HG03565 (cell line): ENCODE results near the gene SMCHD1.
"Not testable (repeated sequence)": the region's sequence is repeated elsewhere in the genome, so short reads cannot be mapped to it uniquely, and the experiment has no call there.

Experiments
- ATAC-seq: cut with Tn5 transposase; IDR thresholded peaks from one replicate; pipeline ENCODE4 v1.9.1; 2021; ENCODE audit warnings: mild to moderate bottlenecking, moderate library complexity; ENCODE audit not compliant: unreplicated experiment

SMCHD1 gene

GRCh38 chr18:2809666-2810183, 154.2 kb downstream of the SMCHD1 start:
- ATAC-seq: not testable (repeated sequence)

GRCh38 chr18:2811416-2811815, 155.9 kb downstream of the SMCHD1 start:
- ATAC-seq: no peak

GRCh38 chr18:2814928-2815327, 159.4 kb downstream of the SMCHD1 start:
- no peak for ATAC-seq

- no peak for ATAC-seq
These were observed 162.8 kb downstream of the SMCHD1 start for GRCh38 chr18:2818281-2818680.

- no peak for ATAC-seq
These were observed 166.2 kb downstream of the SMCHD1 start for GRCh38 chr18:2821695-2822094.

GRCh38 chr18:2822213-2822921, 166.8 kb downstream of the SMCHD1 start:
- ATAC-seq: no peak

- ATAC-seq: no peak
These were observed 167.7 kb downstream of the SMCHD1 start for GRCh38 chr18:2823202-2823601.

GRCh38 chr18:2823966-2824365, 168.4 kb downstream of the SMCHD1 start:
- no peak for ATAC-seq

GRCh38 chr18:2824865-2825264, 169.3 kb downstream of the SMCHD1 start:
- ATAC-seq: no peak

GRCh38 chr18:2825613-2826175, 170.2 kb downstream of the SMCHD1 start:
- no peak for ATAC-seq

- no peak for ATAC-seq
These were observed 171.1 kb downstream of the SMCHD1 start for GRCh38 chr18:2826581-2826980.

- ATAC-seq: no peak
These were observed 171.5 kb downstream of the SMCHD1 start for GRCh38 chr18:2827061-2827460.

GRCh38 chr18:2836118-2836517, 180.6 kb downstream of the SMCHD1 start:
- not testable (repeated sequence) for ATAC-seq

- ATAC-seq: not testable (repeated sequence)
These were observed 181.8 kb downstream of the SMCHD1 start for GRCh38 chr18:2837290-2837689.

GRCh38 chr18:2839202-2839601, 183.7 kb downstream of the SMCHD1 start:
- ATAC-seq: no peak

GRCh38 chr18:2840521-2840920, 185.0 kb downstream of the SMCHD1 start:
- ATAC-seq: no peak

- ATAC-seq: no peak
These were observed 187.6 kb downstream of the SMCHD1 start for GRCh38 chr18:2843146-2843545.

GRCh38 chr18:2845172-2845571, 189.6 kb downstream of the SMCHD1 start:
- no peak for ATAC-seq

- ATAC-seq: no peak
These were observed 191.2 kb downstream of the SMCHD1 start, which contains the start of gene EMILIN2 for GRCh38 chr18:2846636-2847316. Gene EMILIN2, plus strand, starts transcription at chr18:2847006. Its CDS starts 183 bp downstream, at chr18:2847189.

GRCh38 chr18:2847317-2848246, 192.1 kb downstream of the SMCHD1 start:
- no peak for ATAC-seq
